ENCODE data around the gene EPS8L3. TPM values are rescaled to one million over a fixed set of nuclear protein-coding genes. Genes with fewer than 3 reads are reported as not detected.

EPS8L3 gene
- total and polyA plus RNA-seq, 9 of the 15 experiments (the other 6 are each of a cell fraction or from before 2014, with no cell fraction given): 0.09 to 0.42 (median 0.14) TPM; not detected in 5

GRCh38 chr1:109773203-109773899, 9.6 kb upstream of the EPS8L3 start (continued):
- TF ChIP-seq ETV6 (IDR thresholded peaks at IDR 0.05; ENCODE audit: borderline replicate concordance in 1 of 2, low read depth in 2 of 2, low read length in 1 of 2) (no peak), ETV6 (CRISPR knock-in tag; IDR thresholded peaks at IDR 0.05; ENCODE audit: borderline replicate concordance) (0 out of 2 replicates have a peak, but pooled peaks have one; percentile 22), TEAD4 (IDR thresholded peaks at IDR 0.05; ENCODE audit: low read length) (peak; percentile 25; the same call in 1 of the 2 replicates), TEAD4 (CRISPR knock-in tag; IDR thresholded peaks at IDR 0.05; ENCODE audit: borderline replicate concordance) (no peak), ELF4 (CRISPR knock-in tag; IDR thresholded peaks at IDR 0.05) (0 out of 2 replicates have a peak, but pooled peaks have one; percentile 75), ZNF561 (CRISPR knock-in tag; conservative IDR thresholded peaks at IDR 0.05) (0 out of 2 replicates have a peak, but pooled peaks have one; percentile 61), MLLT1 (IDR thresholded peaks at IDR 0.05) (0 out of 4 replicates have a peak, but pooled peaks of 1 of the 2 experiments have one; percentile 26), ZNF24 (IDR thresholded peaks at IDR 0.05) (peak; percentile 60; the same call in 1 of the 2 replicates), RCOR1 (IDR thresholded peaks at IDR 0.05; ENCODE audit: borderline replicate concordance in 1 of 2, low read depth in 2 of 2, low read length in 2 of 2) (peak in 1 of 2 experiments; percentile 68; a peak in 2 of 4 replicates), SMC3 (conservative IDR thresholded peaks at IDR 0.05; ENCODE audit: insufficient read depth, low read depth, low read length) (peak; percentile 100), NR4A1 (CRISPR knock-in tag; IDR thresholded peaks at IDR 0.05) (0 out of 2 replicates have a peak, but pooled peaks have one; percentile 13), NR4A1 (tag; IDR thresholded peaks at IDR 0.05) (no peak), NEUROD1 (IDR thresholded peaks at IDR 0.05; ENCODE audit: borderline replicate concordance, low read depth, low read length, partially characterized antibody) (no peak), KDM4B (IDR thresholded peaks at IDR 0.05; ENCODE audit: borderline replicate concordance in 2 of 2, low read depth in 1 of 2) (no peak), MAZ (CRISPR knock-in tag; conservative IDR thresholded peaks at IDR 0.05 in 1 of 2, IDR thresholded peaks at IDR 0.05 in 1 of 2) (peak; percentile 64 to 70), CTBP1 (IDR thresholded peaks at IDR 0.05; ENCODE audit: borderline replicate concordance) (peak; percentile 43; the same call in 1 of the 2 replicates), HMG20A (CRISPR knock-in tag; conservative IDR thresholded peaks at IDR 0.05) (0 out of 2 replicates have a peak, but pooled peaks have one; percentile 45), KLF1 (tag; IDR thresholded peaks at IDR 0.05) (peak; percentile 50; the same call in 1 of the 2 replicates)
- TF ChIP-seq, protein P1, sequence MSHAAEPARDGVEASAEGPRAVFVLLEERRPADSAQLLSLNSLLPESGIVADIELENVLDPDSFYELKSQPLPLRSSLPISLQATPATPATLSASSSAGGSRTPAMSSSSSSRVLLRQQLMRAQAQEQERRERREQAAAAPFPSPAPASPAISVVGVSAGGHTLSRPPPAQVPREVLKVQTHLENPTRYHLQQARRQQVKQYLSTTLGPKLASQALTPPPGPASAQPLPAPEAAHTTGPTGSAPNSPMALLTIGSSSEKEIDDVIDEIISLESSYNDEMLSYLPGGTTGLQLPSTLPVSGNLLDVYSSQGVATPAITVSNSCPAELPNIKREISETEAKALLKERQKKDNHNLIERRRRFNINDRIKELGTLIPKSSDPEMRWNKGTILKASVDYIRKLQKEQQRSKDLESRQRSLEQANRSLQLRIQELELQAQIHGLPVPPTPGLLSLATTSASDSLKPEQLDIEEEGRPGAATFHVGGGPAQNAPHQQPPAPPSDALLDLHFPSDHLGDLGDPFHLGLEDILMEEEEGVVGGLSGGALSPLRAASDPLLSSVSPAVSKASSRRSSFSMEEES (CRISPR knock-in tag; IDR thresholded peaks at IDR 0.05): no peak
- TF ChIP-seq, protein P2, sequence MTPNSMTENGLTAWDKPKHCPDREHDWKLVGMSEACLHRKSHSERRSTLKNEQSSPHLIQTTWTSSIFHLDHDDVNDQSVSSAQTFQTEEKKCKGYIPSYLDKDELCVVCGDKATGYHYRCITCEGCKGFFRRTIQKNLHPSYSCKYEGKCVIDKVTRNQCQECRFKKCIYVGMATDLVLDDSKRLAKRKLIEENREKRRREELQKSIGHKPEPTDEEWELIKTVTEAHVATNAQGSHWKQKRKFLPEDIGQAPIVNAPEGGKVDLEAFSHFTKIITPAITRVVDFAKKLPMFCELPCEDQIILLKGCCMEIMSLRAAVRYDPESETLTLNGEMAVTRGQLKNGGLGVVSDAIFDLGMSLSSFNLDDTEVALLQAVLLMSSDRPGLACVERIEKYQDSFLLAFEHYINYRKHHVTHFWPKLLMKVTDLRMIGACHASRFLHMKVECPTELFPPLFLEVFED (CRISPR knock-in tag; conservative IDR thresholded peaks at IDR 0.05): 0 out of 2 replicates have a peak, but pooled peaks have one; percentile 16
- TF ChIP-seq, protein P3, sequence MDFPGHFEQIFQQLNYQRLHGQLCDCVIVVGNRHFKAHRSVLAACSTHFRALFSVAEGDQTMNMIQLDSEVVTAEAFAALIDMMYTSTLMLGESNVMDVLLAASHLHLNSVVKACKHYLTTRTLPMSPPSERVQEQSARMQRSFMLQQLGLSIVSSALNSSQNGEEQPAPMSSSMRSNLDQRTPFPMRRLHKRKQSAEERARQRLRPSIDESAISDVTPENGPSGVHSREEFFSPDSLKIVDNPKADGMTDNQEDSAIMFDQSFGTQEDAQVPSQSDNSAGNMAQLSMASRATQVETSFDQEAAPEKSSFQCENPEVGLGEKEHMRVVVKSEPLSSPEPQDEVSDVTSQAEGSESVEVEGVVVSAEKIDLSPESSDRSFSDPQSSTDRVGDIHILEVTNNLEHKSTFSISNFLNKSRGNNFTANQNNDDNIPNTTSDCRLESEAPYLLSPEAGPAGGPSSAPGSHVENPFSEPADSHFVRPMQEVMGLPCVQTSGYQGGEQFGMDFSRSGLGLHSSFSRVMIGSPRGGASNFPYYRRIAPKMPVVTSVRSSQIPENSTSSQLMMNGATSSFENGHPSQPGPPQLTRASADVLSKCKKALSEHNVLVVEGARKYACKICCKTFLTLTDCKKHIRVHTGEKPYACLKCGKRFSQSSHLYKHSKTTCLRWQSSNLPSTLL (IDR thresholded peaks at IDR 0.05): no peak
